ENCODE results near the gene CHST1.

CHST1 gene

GRCh38 chr11:45652781-45653180, 12.6 kb downstream of the CHST1 start:
- no peak for TF ChIP-seq CTCF (IDR thresholded peaks at IDR 0.05; ENCODE audit: insufficient read depth, low read length, missing control alignments)
- CTCF ChIA-PET, result interaction anchor here (0.9 to 11.7 kb wide), 4 partner anchors 11 to 282 kb away, joined by 4 to 210 read pairs (median 4); no protein-coding TSS in a partner anchor
- POLR2A ChIA-PET, result no interaction called here

GRCh38 chr11:45651841-45652749, 13.3 kb downstream of the CHST1 start:
- ChIA-PET CTCF (interaction anchor here (0.9 to 11.7 kb wide), 4 partner anchors 12 to 281 kb away, joined by 4 to 210 read pairs (median 4); no protein-coding TSS in a partner anchor), POLR2A (no interaction called here)
- no peak for DNase-seq (ENCODE audit: low read depth, low spot score)
- TF ChIP-seq CTCF (IDR thresholded peaks at IDR 0.05; ENCODE audit: insufficient read depth, low read length, missing control alignments), result no peak
- H3K4me3 ChIP-seq (ENCODE audit: low read depth, low read length), result no peak overlapping the region

More at GRCh38 chr11:45652781-45653180, 12.6 kb downstream of the CHST1 start:
- H3K4me3 ChIP-seq (ENCODE audit: low read depth, low read length), result no peak overlapping the region
- peak; percentile 17 for DNase-seq (ENCODE audit: low read depth, low spot score)

GRCh38 chr11:45651156-45651555, 14.3 kb downstream of the CHST1 start:
- H3K4me3 ChIP-seq (ENCODE audit: low read depth, low read length), result no peak overlapping the region
- TF ChIP-seq CTCF (IDR thresholded peaks at IDR 0.05; ENCODE audit: insufficient read depth, low read length, missing control alignments), result no peak
- POLR2A ChIA-PET, result no interaction called here
- CTCF ChIA-PET, result interaction anchor here (11.7 kb wide), 1 partner anchor 281 kb away, joined by 210 read pairs; no protein-coding TSS in a partner anchor
- no peak for DNase-seq (ENCODE audit: low read depth, low spot score)

GRCh38 chr11:45650166-45651095, 15.0 kb downstream of the CHST1 start:
- DNase-seq (ENCODE audit: low read depth, low spot score), result no peak
- no peak overlapping the region for H3K4me3 ChIP-seq (ENCODE audit: low read depth, low read length)
- POLR2A ChIA-PET, result no interaction called here
- CTCF ChIA-PET, result interaction anchor here (11.7 kb wide), 1 partner anchor 280 kb away, joined by 210 read pairs; no protein-coding TSS in a partner anchor
- no peak for TF ChIP-seq CTCF (IDR thresholded peaks at IDR 0.05; ENCODE audit: insufficient read depth, low read length, missing control alignments)

- ChIA-PET POLR2A (no interaction called here), CTCF (no interaction called here)
- no peak for DNase-seq (ENCODE audit: low read depth, low spot score)
- no peak overlapping the region for H3K4me3 ChIP-seq (ENCODE audit: low read depth, low read length)
- TF ChIP-seq CTCF (IDR thresholded peaks at IDR 0.05; ENCODE audit: insufficient read depth, low read length, missing control alignments), result no peak
Observed at GRCh38 chr11:45649544-45650165, 15.8 kb downstream of the CHST1 start.

All from AG04449 (cell line).